Naive thymus-derived CD4-positive, alpha-beta T cell (primary cell): ENCODE data around the gene AFF2. TPM values are rescaled to one million over a fixed set of nuclear protein-coding genes. Genes with fewer than 3 reads are reported as not detected.

ENCODE experiments used
- ATAC-seq: fragments of 150-1000 bp; cut with Tn5 transposase; 2 replicates; pipeline ENCODE4 v1.10.0; 2021; ENCODE audit warnings: mild to moderate bottlenecking, moderate library complexity
- CTCF ChIA-PET: fragments of 350-600 bp; sonication (Branson Sonifier 250); formaldehyde crosslinking; loops from one replicate; lab custom pipeline; 2021; ENCODE audit warnings: antibody characterized with exemption; lab: Charles Lee
- POLR2A ChIA-PET: fragments of 350-600 bp; sonication (Branson Sonifier 250); formaldehyde crosslinking; loops from one replicate; lab custom pipeline; 2021; ENCODE audit warnings: antibody characterized with exemption, inconsistent platforms; lab: Charles Lee
- DNase-seq, 9 donors: peaks; one replicate each; pipeline versions ENCODE4 v3.0.0 to v3.0.0-alpha.2; 2020 to 2022; ENCODE audit warnings: mixed read lengths in 1 of 9
- H3K27ac ChIP-seq: one replicate; pipeline ENCODE4 v1.7.0; 2013; ENCODE audit warnings: mild to moderate bottlenecking, low read depth, low read length, moderate library complexity
- H3K27me3 ChIP-seq, 2 donors: one replicate each; pipeline ENCODE4 v1.7.0; 2013; ENCODE audit warnings: low read length in 2 of 2, mild to moderate bottlenecking in 2 of 2, moderate library complexity in 2 of 2; ENCODE audit not compliant: control insufficient read depth in 2 of 2, insufficient read depth in 2 of 2
- H3K36me3 ChIP-seq, 3 experiments: 1 replicate in 2 of 3; 2 replicates in 1 of 3; pipeline ENCODE4 v1.7.0; 2013; ENCODE audit warnings: low read length in 3 of 3, mild to moderate bottlenecking in 3 of 3, moderate library complexity in 1 of 3; ENCODE audit not compliant: insufficient read depth in 3 of 3, control insufficient read depth in 2 of 3
- H3K4me1 ChIP-seq, 2 donors: one replicate each; pipeline ENCODE4 v1.7.0; 2013; ENCODE audit warnings: low read length in 2 of 2, mild to moderate bottlenecking in 2 of 2, moderate library complexity in 1 of 2; ENCODE audit not compliant: control insufficient read depth in 2 of 2, insufficient read depth in 2 of 2
- H3K4me3 ChIP-seq: 2 replicates; pipeline ENCODE4 v1.7.0; 2013; ENCODE audit warnings: mild to moderate bottlenecking, low read length
- H3K9me3 ChIP-seq, 3 experiments: 1 replicate in 2 of 3; 2 replicates in 1 of 3; pipeline ENCODE4 v1.7.0; 2013; ENCODE audit warnings: low read length in 3 of 3; ENCODE audit not compliant: control insufficient read depth in 2 of 3
- H3K27ac Mint-ChIP-seq, 9 donors: one replicate each; pipeline ENCODE4 v1.8.0; 2020 to 2022; ENCODE audit warnings: mixed read lengths in 9 of 9, mild to moderate bottlenecking in 8 of 9, moderate library complexity in 5 of 9, inconsistent platforms in 2 of 9
- H3K27me3 Mint-ChIP-seq, 5 donors: one replicate each; pipeline ENCODE4 v1.8.0; 2021 to 2022; ENCODE audit warnings: mixed read lengths in 5 of 5, mild to moderate bottlenecking in 1 of 5
- H3K36me3 Mint-ChIP-seq, 5 donors: one replicate each; pipeline ENCODE4 v1.8.0; 2020 to 2022; ENCODE audit warnings: mixed read lengths in 5 of 5, mild to moderate bottlenecking in 3 of 5, inconsistent platforms in 1 of 5
- H3K4me1 Mint-ChIP-seq, 7 donors: one replicate each; pipeline ENCODE4 v1.8.0; 2020 to 2022; ENCODE audit warnings: mixed read lengths in 7 of 7, mild to moderate bottlenecking in 3 of 7, inconsistent platforms in 1 of 7
- H3K4me3 Mint-ChIP-seq, 10 donors: one replicate each; pipeline ENCODE4 v1.8.0; 2020 to 2022; ENCODE audit warnings: mild to moderate bottlenecking in 10 of 10, mixed read lengths in 10 of 10, moderate library complexity in 6 of 10, inconsistent platforms in 2 of 10
- H3K9me3 Mint-ChIP-seq, 11 donors: one replicate each; pipeline ENCODE4 v1.8.0; 2020 to 2022; ENCODE audit warnings: mixed read lengths in 11 of 11, mild to moderate bottlenecking in 4 of 11, inconsistent platforms in 1 of 11, moderate library complexity in 1 of 11
- intact Hi-C, 2 donors: fragments of 100-400 bp; cut with micrococcal nuclease; formaldehyde crosslinking; loops; one replicate each; pipeline ENCODE4 v1.15.1; 2023
- polyA plus RNA-seq, 2 donors: library from polyadenylated mRNA; unstranded; fragments of 300-500 nt; fragmentation: Illumina TruSeq; gene quantifications; one replicate each; pipeline ENCODE4 v1.2.3, GENCODE V29; 2021
- total RNA-seq, 6 experiments: library from RNA in 5 of 6; stranded (reverse) in 5 of 6; gene quantifications; 1 replicate in 5 of 6; 2 replicates in 1 of 6; pipeline ENCODE4 v1.2.3 and lab custom pipeline; 2021 to 2026

Gene AFF2
- total and polyA plus RNA-seq, 7 experiments from 2014 or later = 0.31 to 6.0 (median 2.8) TPM

DNA sequence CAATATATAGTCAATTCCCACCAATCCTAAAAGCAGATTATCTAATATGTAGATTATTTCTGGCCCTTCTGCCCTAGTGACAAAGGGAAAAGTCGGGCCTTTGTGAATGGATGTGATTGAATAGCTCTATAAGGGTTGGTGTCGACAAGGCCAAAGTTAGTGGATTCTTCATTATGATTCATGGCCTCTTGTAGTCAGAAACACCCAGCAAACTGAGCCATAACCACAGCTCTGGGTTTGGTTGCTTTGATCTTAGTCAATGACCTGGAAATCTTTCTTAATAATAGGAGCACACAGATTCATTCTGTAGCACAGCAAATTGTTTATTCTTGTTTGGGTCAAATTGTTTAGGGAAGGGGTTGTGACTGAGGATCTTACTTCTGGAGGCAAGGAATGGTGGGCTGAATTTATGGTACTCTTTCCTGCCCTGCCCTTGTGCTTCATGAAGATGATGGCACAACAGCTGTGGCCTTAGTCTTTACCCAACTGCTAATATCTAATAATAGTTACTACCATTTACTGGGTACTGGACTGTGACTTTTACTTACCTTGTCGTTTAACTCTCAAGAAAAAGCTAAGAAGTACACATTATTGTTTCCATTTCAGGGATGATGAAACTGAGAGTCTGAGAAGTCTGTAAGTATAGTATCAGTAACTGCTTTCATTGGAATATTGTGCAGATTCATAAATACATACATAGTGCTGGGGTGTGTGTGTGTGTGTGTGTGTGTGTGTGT, 74.0 kb downstream of the AFF2 start:
- ATAC-seq = no peak
- intact Hi-C loops = loop anchor here in 1 of 2 donors (10.0 kb wide), 1 partner anchor 440 kb away; no protein-coding TSS in a partner anchor
- peaks cover 0 to 5% (median 0%) of the 10 kb centered on the region in 7 donors for H3K4me1 Mint-ChIP-seq
- Histone ChIP-seq H3K27me3 (no peaks in the 10 kb centered on the region), H3K4me1 (no peaks in the 10 kb centered on the region), H3K4me3 (no peak overlapping the region), H3K36me3 (no peaks in the 10 kb centered on the region), H3K27ac (no peak overlapping the region), H3K9me3 (no peaks in the 10 kb centered on the region)
- no peaks in the 10 kb centered on the region for H3K36me3 Mint-ChIP-seq
- no peaks in the 10 kb centered on the region for H3K9me3 Mint-ChIP-seq
- no peak for DNase-seq
- ChIA-PET CTCF (no interaction called here), POLR2A (interaction anchor here (0.6 kb wide), 1 partner anchor 19 kb away, joined by 4 read pairs; no protein-coding TSS in a partner anchor)
- H3K4me3 Mint-ChIP-seq = no peak overlapping the region
- H3K27ac Mint-ChIP-seq = no peak overlapping the region
- no peaks in the 10 kb centered on the region for H3K27me3 Mint-ChIP-seq

DNA sequence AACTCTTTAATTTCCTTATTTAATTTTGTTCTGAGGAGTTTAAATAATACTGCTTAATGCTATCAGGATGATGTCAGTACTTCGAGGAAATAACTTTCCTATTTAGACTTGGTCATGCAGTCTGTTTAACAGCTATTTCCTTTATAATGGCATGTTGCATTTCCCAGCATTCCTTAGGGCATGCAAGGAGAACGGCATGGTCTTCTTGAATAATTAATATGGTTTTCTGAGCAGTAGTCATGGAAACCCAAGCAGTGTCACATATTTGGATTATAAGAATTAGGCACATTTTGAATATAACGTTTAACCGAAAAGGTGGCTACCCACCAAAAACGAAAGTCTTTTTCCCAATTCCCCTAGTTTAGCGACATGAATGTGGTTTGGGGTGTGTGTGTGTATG, 76.0 kb downstream of the AFF2 start:
- ChIA-PET CTCF (no interaction called here), POLR2A (no interaction called here)
- Histone ChIP-seq H3K9me3 (no peaks in the 10 kb centered on the region), H3K36me3 (no peaks in the 10 kb centered on the region), H3K27me3 (no peaks in the 10 kb centered on the region), H3K4me3 (no peak overlapping the region), H3K4me1 (no peaks in the 10 kb centered on the region), H3K27ac (no peak overlapping the region)
- no peak for ATAC-seq
- Mint-ChIP-seq H3K27me3 (no peaks in the 10 kb centered on the region), H3K4me3 (no peak overlapping the region), H3K9me3 (no peaks in the 10 kb centered on the region), H3K4me1 (peaks cover 0 to 5% (median 0%) of the 10 kb centered on the region in 7 donors), H3K36me3 (no peaks in the 10 kb centered on the region), H3K27ac (no peak overlapping the region)
- no peak for DNase-seq
- intact Hi-C loops = loop anchor here in 1 of 2 donors (10.0 kb wide), 1 partner anchor 442 kb away; no protein-coding TSS in a partner anchor

DNA sequence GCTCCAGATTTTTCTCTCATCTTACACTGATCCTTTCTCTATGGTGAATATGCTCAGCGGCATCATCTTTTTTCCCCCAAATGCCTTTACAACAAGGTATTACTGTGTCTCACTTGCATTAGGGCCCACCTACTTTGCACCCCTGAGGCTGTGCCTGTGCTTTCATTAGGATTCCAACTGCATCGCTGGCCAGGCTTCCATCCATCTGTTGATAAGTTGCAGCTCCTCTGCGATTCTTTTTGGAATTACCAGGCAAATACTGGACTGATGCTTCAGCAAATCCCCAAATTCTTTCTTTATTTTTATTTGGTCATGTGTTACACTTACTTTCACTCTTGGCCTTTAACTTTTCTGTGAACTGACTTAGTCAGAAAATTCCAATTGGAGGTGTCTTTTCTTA, 77.3 kb downstream of the AFF2 start:
- Mint-ChIP-seq H3K36me3 (no peaks in the 10 kb centered on the region), H3K4me3 (no peak overlapping the region), H3K27me3 (no peaks in the 10 kb centered on the region), H3K27ac (no peak overlapping the region), H3K9me3 (peaks cover 0 to 4% (median 0%) of the 10 kb centered on the region in 11 donors), H3K4me1 (peaks cover 0 to 5% (median 0%) of the 10 kb centered on the region in 7 donors)
- no peaks in the 10 kb centered on the region for H3K27me3 ChIP-seq
- no peaks in the 10 kb centered on the region for H3K36me3 ChIP-seq
- H3K4me1 ChIP-seq = no peaks in the 10 kb centered on the region
- DNase-seq = no peak
- no peak for ATAC-seq
- intact Hi-C loops = loop anchor here in 1 of 2 donors (10.0 kb wide), 1 partner anchor 443 kb away; no protein-coding TSS in a partner anchor
- no peak overlapping the region for H3K4me3 ChIP-seq
- ChIA-PET POLR2A (no interaction called here), CTCF (no interaction called here)
- H3K9me3 ChIP-seq = no peaks in the 10 kb centered on the region
- no peak overlapping the region for H3K27ac ChIP-seq

DNA sequence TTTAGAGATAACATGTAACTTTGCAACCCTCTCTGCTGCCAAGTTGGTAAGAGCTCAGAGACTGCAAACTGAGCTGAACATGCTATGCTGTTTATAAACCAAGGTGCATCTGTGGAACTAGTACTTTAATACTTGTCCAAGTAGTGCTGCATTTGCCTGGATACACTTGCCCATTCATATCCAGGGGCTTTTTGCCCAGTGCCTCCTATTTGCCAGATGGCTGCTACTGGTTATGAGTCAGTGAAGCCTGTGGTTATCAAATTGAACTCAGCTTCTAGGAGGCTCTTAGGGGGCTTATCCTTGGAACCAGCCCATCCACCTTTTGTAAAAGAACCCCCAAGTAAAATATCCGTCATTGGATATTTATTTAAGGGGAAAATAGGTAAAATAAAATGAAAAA, 79.6 kb downstream of the AFF2 start:
- H3K4me3 ChIP-seq = no peak overlapping the region
- H3K9me3 Mint-ChIP-seq = peaks cover 0 to 6% (median 0%) of the 10 kb centered on the region in 11 donors

DNA sequence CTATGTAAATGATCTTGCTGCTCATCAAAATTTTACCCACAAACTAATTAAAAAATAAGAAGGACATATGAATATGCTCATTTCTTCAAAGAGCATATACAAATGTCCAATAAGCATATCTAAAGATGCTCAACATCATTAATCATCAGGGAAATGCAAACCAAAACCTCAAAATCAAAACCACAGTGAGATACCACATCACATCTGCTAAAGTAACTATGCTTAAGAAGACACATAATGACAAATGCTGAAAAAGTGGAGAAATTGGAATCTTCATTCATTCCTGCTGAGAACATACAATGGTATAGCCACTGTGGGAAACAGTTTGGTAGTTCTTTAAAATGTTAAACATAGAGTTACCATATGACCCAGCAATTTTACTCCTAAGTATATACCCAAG, 81.9 kb downstream of the AFF2 start:
- DNase-seq = no peak
- no peaks in the 10 kb centered on the region for H3K27me3 ChIP-seq
- peaks cover 0 to 5% (median 0%) of the 10 kb centered on the region in 7 donors for H3K4me1 Mint-ChIP-seq
- H3K36me3 Mint-ChIP-seq = no peaks in the 10 kb centered on the region
- ChIA-PET CTCF (no interaction called here), POLR2A (interaction anchor here (0.7 kb wide), 1 partner anchor 37 kb away, joined by 4 read pairs; no protein-coding TSS in a partner anchor)
- H3K9me3 ChIP-seq = no peaks in the 10 kb centered on the region
- H3K27ac ChIP-seq = no peak overlapping the region
- H3K4me3 Mint-ChIP-seq = no peak overlapping the region
- no peak for ATAC-seq
- no peak overlapping the region for H3K27ac Mint-ChIP-seq
- H3K36me3 ChIP-seq = no peaks in the 10 kb centered on the region
- H3K9me3 Mint-ChIP-seq = peaks cover 0 to 6% (median 0%) of the 10 kb centered on the region in 11 donors
- no peak overlapping the region for H3K4me3 ChIP-seq
- no peaks in the 10 kb centered on the region for H3K4me1 ChIP-seq
- intact Hi-C loops = no loop called here
- no peaks in the 10 kb centered on the region for H3K27me3 Mint-ChIP-seq

More for the DNA sequence above, 79.6 kb downstream of the AFF2 start:
- H3K4me1 ChIP-seq = no peaks in the 10 kb centered on the region
- H3K27me3 ChIP-seq = no peaks in the 10 kb centered on the region
- H3K27ac Mint-ChIP-seq = no peak overlapping the region
- intact Hi-C loops = no loop called here
- no peaks in the 10 kb centered on the region for H3K9me3 ChIP-seq
- no peaks in the 10 kb centered on the region for H3K27me3 Mint-ChIP-seq
- POLR2A ChIA-PET = no interaction called here
- peaks cover 0 to 5% (median 0%) of the 10 kb centered on the region in 7 donors for H3K4me1 Mint-ChIP-seq
- CTCF ChIA-PET = no interaction called here
- H3K4me3 Mint-ChIP-seq = no peak overlapping the region
- no peak overlapping the region for H3K27ac ChIP-seq
- H3K36me3 Mint-ChIP-seq = no peaks in the 10 kb centered on the region
- DNase-seq (no peak), ATAC-seq (no peak)
- H3K36me3 ChIP-seq = no peaks in the 10 kb centered on the region

DNA sequence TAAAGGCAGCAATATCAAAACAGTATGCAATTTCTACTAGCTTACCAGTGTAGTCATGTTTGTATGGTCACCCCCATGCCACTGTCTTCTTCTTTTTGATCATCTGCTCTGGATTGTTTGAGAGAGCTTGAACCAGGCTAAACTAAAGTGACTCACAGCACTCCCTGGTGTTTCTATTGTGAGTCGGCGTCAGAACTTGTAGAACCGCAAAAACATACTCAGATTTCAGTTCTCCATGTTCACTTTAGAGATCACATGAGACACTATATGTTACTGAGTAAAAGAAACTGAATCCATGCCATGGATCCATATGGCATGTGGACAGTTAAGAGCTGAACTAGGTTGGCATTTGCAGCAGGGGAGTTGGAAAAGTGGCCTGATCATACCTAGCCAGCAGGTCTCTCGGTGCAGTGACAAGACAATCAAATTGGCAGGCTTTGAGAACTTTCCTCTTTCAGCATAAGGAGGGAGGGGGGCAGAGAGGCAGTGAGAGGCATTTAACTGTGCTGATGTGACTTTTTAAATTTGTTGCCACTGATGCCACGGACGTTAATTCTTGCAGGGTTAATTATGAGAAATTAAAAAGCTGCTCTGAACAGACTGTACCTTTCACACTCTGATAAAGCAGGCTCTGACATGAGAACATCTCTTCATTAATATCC, 88.4 kb downstream of the AFF2 start:
- Mint-ChIP-seq H3K9me3 (no peaks in the 10 kb centered on the region), H3K27ac (no peak overlapping the region), H3K36me3 (no peaks in the 10 kb centered on the region), H3K4me3 (no peak overlapping the region), H3K27me3 (no peaks in the 10 kb centered on the region), H3K4me1 (peaks cover 0 to 2% (median 0%) of the 10 kb centered on the region in 7 donors)
- CTCF ChIA-PET = no interaction called here
- DNase-seq = no peak
- Histone ChIP-seq H3K27ac (no peak overlapping the region), H3K4me1 (no peaks in the 10 kb centered on the region), H3K4me3 (no peak overlapping the region), H3K36me3 (no peaks in the 10 kb centered on the region), H3K27me3 (no peaks in the 10 kb centered on the region), H3K9me3 (no peaks in the 10 kb centered on the region)
- no peak for ATAC-seq
- intact Hi-C loops = no loop called here
- POLR2A ChIA-PET = no interaction called here
